HCT116 (cell line): ENCODE data around the gene KIAA1328. TPM values are rescaled to one million over a fixed set of nuclear protein-coding genes. Genes with fewer than 3 reads are reported as not detected.

Experiments used
- ATAC-seq: fragments of 200-7000 bp; cut with Tn5 transposase; 2 replicates; pipeline ENCODE4 v1.9.1; 2020; ENCODE audit warnings: mild to moderate bottlenecking, moderate library complexity
- BruUV-seq: library from RNA; stranded (reverse); fragments of 400-500 nt; replicated peaks from 2 replicates; lab custom pipeline; 2021; lab: Mats Ljungman, UMichigan
- CTCF ChIA-PET: fragments of 300-600 bp; sonication (Branson Sonifier 250); formaldehyde crosslinking; loops from one replicate; lab custom pipeline; 2021; ENCODE audit warnings: antibody characterized with exemption; lab: Charles Lee
- POLR2A ChIA-PET: fragments of 300-600, 350-600 bp; sonication (Branson Sonifier 250); formaldehyde crosslinking; loops from one replicate; lab custom pipeline; 2021; ENCODE audit warnings: antibody characterized with exemption; lab: Charles Lee
- RAD21 ChIA-PET, 2 experiments: fragments of 300-600 bp; sonication (Branson Sonifier 250); formaldehyde crosslinking; loops; one replicate each; lab custom pipeline; 2023; ENCODE audit warnings: low total read pairs in 2 of 2; ENCODE audit not compliant: uncharacterized antibody in 2 of 2, unreplicated experiment in 2 of 2, low non-redundant PET in 1 of 2; lab: Charles Lee
- DNase-seq: peaks from one replicate; pipeline ENCODE4 v3.0.0-alpha.2; 2010; ENCODE audit warnings: low read depth, low spot score
- H2AFZ ChIP-seq: fragments of 200-600 bp; shearing (Covaris generic), sonication (generic); 2 replicates; pipeline ENCODE4 v1.6.1; 2017; ENCODE audit warnings: low read depth, mixed run types, mixed read lengths, antibody characterized with exemption, low read length; ENCODE audit not compliant: poor library complexity, severe bottlenecking
- H3K27ac ChIP-seq: 2 replicates; pipeline ENCODE4 v1.5.1; 2012; ENCODE audit warnings: low read depth, low read length
- H3K27me3 ChIP-seq: fragments of 200-600 bp; sonication (generic); 2 replicates; pipeline ENCODE4 v1.6.1; 2016; ENCODE audit warnings: mixed run types, low read length, mixed read lengths; ENCODE audit not compliant: insufficient read depth
- H3K36me3 ChIP-seq, 2 experiments: fragments of 200-500 bp in 1 of 2; fragments of 200-600 bp in 1 of 2; sonication (Bioruptor generic) in 1 of 2; sonication (generic) in 1 of 2; 2 replicates each; pipeline versions ENCODE4 v1.5.1 to v1.6.1; 2014 to 2016; ENCODE audit warnings: low read length in 2 of 2, inconsistent platforms in 1 of 2, mixed read lengths in 1 of 2, mixed run types in 1 of 2; ENCODE audit not compliant: insufficient read depth in 2 of 2, control insufficient read depth in 1 of 2
- H3K4me1 ChIP-seq, 2 experiments: fragments of 200-600 bp in 1 of 2; sonication (generic) in 1 of 2; 2 replicates each; pipeline versions ENCODE4 v1.5.1 to v1.6.1; 2012 to 2017; ENCODE audit warnings: low read length in 2 of 2, inconsistent platforms in 1 of 2, mild to moderate bottlenecking in 1 of 2, mixed read lengths in 1 of 2, mixed run types in 1 of 2, moderate library complexity in 1 of 2; ENCODE audit not compliant: insufficient read depth in 2 of 2, control insufficient read depth in 1 of 2
- H3K4me2 ChIP-seq: fragments of 200-600 bp; sonication (generic); 2 replicates; pipeline ENCODE4 v1.6.1; 2017; ENCODE audit warnings: mixed run types, low read length, mixed read lengths
- H3K4me3 ChIP-seq, 2 experiments: fragments of 200-600 bp in 1 of 2; sonication (generic) in 1 of 2; replicated peaks in 1 of 2; 2 replicates each; pipeline ENCODE4 v1.5.1; 2011 to 2016; ENCODE audit warnings: low read length in 2 of 2, control low read depth in 1 of 2, low read depth in 1 of 2, mild to moderate bottlenecking in 1 of 2, mixed read lengths in 1 of 2, mixed run types in 1 of 2
- H3K79me2 ChIP-seq: fragments of 200-600 bp; sonication (generic); 2 replicates; pipeline ENCODE4 v1.6.1; 2017; ENCODE audit warnings: mild to moderate bottlenecking, mixed run types, low read length, moderate library complexity, mixed read lengths; ENCODE audit not compliant: insufficient read depth
- H3K9ac ChIP-seq: fragments of 200-600 bp; sonication (generic); 2 replicates; pipeline ENCODE4 v1.6.1; 2016; ENCODE audit warnings: low read length, mixed read lengths
- H3K9me2 ChIP-seq: fragments of 200-600 bp; sonication (generic), shearing (Covaris generic); 2 replicates; pipeline ENCODE4 v1.6.1; 2017; ENCODE audit warnings: mixed run types, mild to moderate bottlenecking, moderate library complexity; ENCODE audit not compliant: insufficient read depth
- H3K9me3 ChIP-seq, 2 experiments: fragments of 200-500 bp in 1 of 2; fragments of 200-600 bp in 1 of 2; sonication (Bioruptor generic) in 1 of 2; sonication (generic) in 1 of 2; 2 replicates each; pipeline ENCODE4 v1.6.1; 2014 to 2017; ENCODE audit warnings: low read length in 2 of 2, mixed read lengths in 2 of 2, inconsistent platforms in 1 of 2, low read depth in 1 of 2, mild to moderate bottlenecking in 1 of 2, mixed run types in 1 of 2, moderate library complexity in 1 of 2; ENCODE audit not compliant: control insufficient read depth in 1 of 2, insufficient read depth in 1 of 2
- H4K20me1 ChIP-seq: fragments of 200-600 bp; sonication (generic), shearing (Covaris generic); 2 replicates; pipeline ENCODE4 v1.6.1; 2017; ENCODE audit warnings: mixed run types, mild to moderate bottlenecking, moderate library complexity; ENCODE audit not compliant: insufficient read depth
- CEBPB ChIP-seq: IDR thresholded peaks from 2 replicates; pipeline ENCODE4 v1.6.1; 2012; ENCODE audit warnings: low read depth
- ELF1 ChIP-seq: IDR thresholded peaks from 2 replicates; pipeline ENCODE4 v1.6.1; 2012; ENCODE audit warnings: low read depth, borderline replicate concordance
- EZH2 ChIP-seq: fragments of 200-600 bp; sonication (generic); IDR thresholded peaks from 2 replicates; pipeline ENCODE4 v1.6.1; 2017; ENCODE audit warnings: antibody characterized with exemption, mixed run types
- EZH2phosphoT487 ChIP-seq: fragments of 200-600 bp; IDR thresholded peaks from 2 replicates; pipeline ENCODE4 v1.6.1; 2018; ENCODE audit warnings: antibody characterized with exemption, borderline replicate concordance
- FOSL1 ChIP-seq: IDR thresholded peaks from 2 replicates; pipeline ENCODE4 v1.6.1; 2012; ENCODE audit warnings: low read depth
- POLR2A ChIP-seq: IDR thresholded peaks from 2 replicates; pipeline ENCODE4 v1.7.0; 2011; ENCODE audit warnings: borderline replicate concordance; ENCODE audit not compliant: insufficient read depth, insufficient read length; ENCODE audit errors: extremely low read depth
- POLR2AphosphoS5 ChIP-seq: IDR thresholded peaks from 2 replicates; pipeline ENCODE4 v1.6.1; 2011; ENCODE audit warnings: mild to moderate bottlenecking, low read depth, low read length, moderate library complexity
- RAD21 ChIP-seq: IDR thresholded peaks from 2 replicates; pipeline ENCODE4 v1.6.1; 2012; ENCODE audit warnings: low read depth, mild to moderate bottlenecking
- SIN3A ChIP-seq: IDR thresholded peaks from 2 replicates; pipeline ENCODE4 v1.6.1; 2012; ENCODE audit warnings: low read depth
- TCF7L2 ChIP-seq: IDR thresholded peaks from 2 replicates; pipeline ENCODE4 v1.7.0; 2011; ENCODE audit warnings: borderline replicate concordance, inconsistent platforms; ENCODE audit not compliant: insufficient read depth, insufficient read length; ENCODE audit errors: extremely low read depth
- ZNF274 ChIP-seq: fragments of 200-500 bp; sonication (Bioruptor generic); IDR thresholded peaks from 2 replicates; pipeline ENCODE4 v1.6.1; 2014; ENCODE audit warnings: mild to moderate bottlenecking, low read depth, low read length, inconsistent platforms
- intact Hi-C: fragments of 100-400 bp; cut with micrococcal nuclease; formaldehyde crosslinking; loops from 2 replicates; pipeline ENCODE4 v1.10.0; 2022
- total RNA-seq: library from RNA; stranded (reverse); gene quantifications from one replicate; pipeline ENCODE4 v1.2.1, GENCODE V29; 2021; ENCODE audit not compliant: unreplicated experiment
- TF ChIP-seq, protein P1 (sequence below): IDR thresholded peaks from 2 replicates; pipeline ENCODE4 v1.6.1; 2012
- TF ChIP-seq, protein P2 (sequence below): IDR thresholded peaks from 2 replicates; pipeline ENCODE4 v1.6.1; 2012
- TF ChIP-seq, protein P3 (sequence below): IDR thresholded peaks from 2 replicates; pipeline ENCODE4 v1.6.1; 2012; ENCODE audit warnings: low read depth

KIAA1328 gene
- total RNA-seq, 1 experiment from 2014 or later, result 5.2 TPM

DNA sequence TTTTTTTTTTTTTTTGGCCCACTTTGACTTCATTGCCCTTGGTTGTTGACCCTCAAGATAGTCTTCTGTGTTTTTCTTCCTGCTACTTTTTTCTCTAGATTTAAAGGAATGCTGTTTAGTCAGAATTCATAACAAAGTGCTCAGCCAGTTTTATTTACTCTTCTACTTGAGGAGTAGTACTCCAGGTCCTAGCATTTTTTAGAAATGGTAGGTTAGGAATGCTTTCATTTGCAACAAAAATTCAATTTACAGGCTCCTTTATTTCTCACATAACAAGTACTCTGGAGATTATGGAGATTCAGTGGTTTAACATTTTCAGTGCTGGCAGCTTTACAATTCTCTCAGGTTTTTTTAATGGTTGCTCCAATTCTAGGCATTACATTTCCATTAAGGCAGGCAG, 58.2 kb downstream of the KIAA1328 start:
- Histone ChIP-seq H3K36me3 (no peaks in the 10 kb centered on the region), H3K27ac (no peak overlapping the region), H3K9me3 (no peaks in the 10 kb centered on the region), H3K9me2 (no peaks in the 10 kb centered on the region), H3K4me3 (no peak overlapping the region), H3K4me2 (no peak overlapping the region), H3K79me2 (no peaks in the 10 kb centered on the region), H4K20me1 (no peaks in the 10 kb centered on the region), H3K4me1 (no peaks in the 10 kb centered on the region), H2AFZ (no peak overlapping the region), H3K27me3 (no peaks in the 10 kb centered on the region), H3K9ac (no peak overlapping the region)
- no TSS peak for BruUV-seq
- ChIA-PET POLR2A (no interaction called here), CTCF (no interaction called here), RAD21 (no interaction called here)
- intact Hi-C loops, result no loop called here
- no peak for ATAC-seq
- no peak for DNase-seq
- TF ChIP-seq SIN3A, result no peak
- TF ChIP-seq ZNF274, result no peak
- no peak for TF ChIP-seq FOSL1
- TF ChIP-seq RAD21, result no peak
- TF ChIP-seq, protein P1, sequence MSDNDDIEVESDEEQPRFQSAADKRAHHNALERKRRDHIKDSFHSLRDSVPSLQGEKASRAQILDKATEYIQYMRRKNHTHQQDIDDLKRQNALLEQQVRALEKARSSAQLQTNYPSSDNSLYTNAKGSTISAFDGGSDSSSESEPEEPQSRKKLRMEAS, result no peak
- no peak for TF ChIP-seq POLR2A
- TF ChIP-seq POLR2AphosphoS5, result no peak
- no peak for TF ChIP-seq ELF1
- no peak for TF ChIP-seq EZH2
- TF ChIP-seq EZH2phosphoT487, result no peak
- no peak for TF ChIP-seq TCF7L2
- TF ChIP-seq, protein P2, sequence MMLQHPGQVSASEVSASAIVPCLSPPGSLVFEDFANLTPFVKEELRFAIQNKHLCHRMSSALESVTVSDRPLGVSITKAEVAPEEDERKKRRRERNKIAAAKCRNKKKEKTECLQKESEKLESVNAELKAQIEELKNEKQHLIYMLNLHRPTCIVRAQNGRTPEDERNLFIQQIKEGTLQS, result no peak
- TF ChIP-seq, protein P3, sequence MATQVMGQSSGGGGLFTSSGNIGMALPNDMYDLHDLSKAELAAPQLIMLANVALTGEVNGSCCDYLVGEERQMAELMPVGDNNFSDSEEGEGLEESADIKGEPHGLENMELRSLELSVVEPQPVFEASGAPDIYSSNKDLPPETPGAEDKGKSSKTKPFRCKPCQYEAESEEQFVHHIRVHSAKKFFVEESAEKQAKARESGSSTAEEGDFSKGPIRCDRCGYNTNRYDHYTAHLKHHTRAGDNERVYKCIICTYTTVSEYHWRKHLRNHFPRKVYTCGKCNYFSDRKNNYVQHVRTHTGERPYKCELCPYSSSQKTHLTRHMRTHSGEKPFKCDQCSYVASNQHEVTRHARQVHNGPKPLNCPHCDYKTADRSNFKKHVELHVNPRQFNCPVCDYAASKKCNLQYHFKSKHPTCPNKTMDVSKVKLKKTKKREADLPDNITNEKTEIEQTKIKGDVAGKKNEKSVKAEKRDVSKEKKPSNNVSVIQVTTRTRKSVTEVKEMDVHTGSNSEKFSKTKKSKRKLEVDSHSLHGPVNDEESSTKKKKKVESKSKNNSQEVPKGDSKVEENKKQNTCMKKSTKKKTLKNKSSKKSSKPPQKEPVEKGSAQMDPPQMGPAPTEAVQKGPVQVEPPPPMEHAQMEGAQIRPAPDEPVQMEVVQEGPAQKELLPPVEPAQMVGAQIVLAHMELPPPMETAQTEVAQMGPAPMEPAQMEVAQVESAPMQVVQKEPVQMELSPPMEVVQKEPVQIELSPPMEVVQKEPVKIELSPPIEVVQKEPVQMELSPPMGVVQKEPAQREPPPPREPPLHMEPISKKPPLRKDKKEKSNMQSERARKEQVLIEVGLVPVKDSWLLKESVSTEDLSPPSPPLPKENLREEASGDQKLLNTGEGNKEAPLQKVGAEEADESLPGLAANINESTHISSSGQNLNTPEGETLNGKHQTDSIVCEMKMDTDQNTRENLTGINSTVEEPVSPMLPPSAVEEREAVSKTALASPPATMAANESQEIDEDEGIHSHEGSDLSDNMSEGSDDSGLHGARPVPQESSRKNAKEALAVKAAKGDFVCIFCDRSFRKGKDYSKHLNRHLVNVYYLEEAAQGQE, result no peak
- TF ChIP-seq CEBPB, result no peak
